ENCODE results near the gene ZNF385C. TPM values are rescaled to one million over a fixed set of nuclear protein-coding genes. Genes with fewer than 3 reads are reported as not detected.

Gene ZNF385C
- total and polyA plus RNA-seq, 2 of the 13 experiments (the other 11 are each of a cell fraction or from before 2014, with no cell fraction given), result 2.3 to 6.1 TPM

DNA sequence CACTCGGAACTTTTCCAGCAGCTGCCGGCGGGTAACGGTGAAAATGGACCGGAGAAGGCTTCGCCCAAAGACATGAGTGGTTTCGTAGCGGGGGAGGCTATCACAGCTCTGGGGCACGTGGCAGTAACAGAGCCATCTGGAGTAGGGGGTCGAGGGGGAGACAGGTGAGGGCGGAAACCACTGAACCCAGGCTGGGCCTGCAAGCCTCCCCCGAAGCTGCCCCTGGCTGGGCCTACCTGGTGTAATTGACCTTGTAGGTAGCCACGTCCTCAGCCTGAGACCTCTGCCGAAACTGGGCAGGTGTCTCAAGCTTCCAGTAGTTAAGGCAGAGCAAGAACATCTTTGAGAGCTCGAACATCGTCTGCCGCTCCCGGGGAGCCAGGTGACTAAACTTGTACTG, 21.0 kb upstream of the ZNF385C start:
- DNase-seq (ENCODE audit: low spot score) (no peak), FAIRE-seq (no peak), ATAC-seq (no peak)
- H3K79me2 ChIP-seq (ENCODE audit: insufficient read depth, low read length), result no peaks in the 10 kb centered on the region
- H3K4me3 ChIP-seq (replicated peaks in 1 of 3; ENCODE audit: insufficient read depth in 1 of 3, low read depth in 2 of 3, low read length in 3 of 3), result no peak overlapping the region
- no peaks in the 10 kb centered on the region for H3K27me3 ChIP-seq (ENCODE audit: control insufficient read depth in 1 of 2, insufficient read depth in 2 of 2, low read length in 2 of 2)
- no peaks in the 10 kb centered on the region for H3K9me3 ChIP-seq (ENCODE audit: low read length)
- H3K4me2 ChIP-seq (ENCODE audit: low read depth, low read length), result no peak overlapping the region
- H2AFZ ChIP-seq (ENCODE audit: low read length), result no peak overlapping the region
- H3K36me3 ChIP-seq (replicated peaks in 1 of 2; ENCODE audit: control insufficient read depth in 1 of 2, insufficient read depth in 2 of 2, low read length in 2 of 2), result peaks cover 7 to 35% of the 10 kb centered on the region in 2 experiments
- H3K4me1 ChIP-seq (ENCODE audit: insufficient read depth, low read length), result peaks cover 33% of the 10 kb centered on the region
- TF ChIP-seq HIVEP1 (CRISPR knock-in tag; IDR thresholded peaks at IDR 0.05) (no peak), ZNF264 (CRISPR knock-in tag; IDR thresholded peaks at IDR 0.05) (no peak), ZNF34 (CRISPR knock-in tag; IDR thresholded peaks at IDR 0.05; ENCODE audit: borderline replicate concordance) (no peak)
- H4K20me1 ChIP-seq (ENCODE audit: insufficient read depth, low read length), result no peaks in the 10 kb centered on the region
- no TSS peak for BruUV-seq (replicated peaks)
- in situ Hi-C loops (cut with HindIII; ENCODE audit: extremely low pct_ligation_motif_present, low pct_unique_long_range_greater_than_20kb), result no loop called here
- ChIA-PET POLR2A (interaction anchor here (1.0 to 3.1 kb wide), 2 partner anchors 91 to 153 kb away, joined by 5 to 16 read pairs; partner anchors contain the start of gene CNP), CTCF (ENCODE audit: low intra/inter-chr PET ratio, low total read pairs) (interaction anchor here (0.8 to 1.4 kb wide), 2 partner anchors 52 to 62 kb away, joined by 3 to 5 read pairs; partner anchors contain the start of gene KCNH4)
- no peak overlapping the region for H3K9ac ChIP-seq (ENCODE audit: insufficient read depth, low read depth, low read length)
- H3K27ac ChIP-seq (ENCODE audit: extremely low read length, insufficient read depth, low read length), result no peak overlapping the region
- 91% methylated on average over 18 of the region's 18 CpGs for WGBS (ENCODE audit: low lambda C conversion rate)
- intact Hi-C loops (cut with micrococcal nuclease; ENCODE audit: unreplicated experiment), result no loop called here

- TF ChIP-seq ZNF768 (CRISPR knock-in tag; IDR thresholded peaks at IDR 0.05) (peak; percentile 69; the same call in 1 of the 2 replicates), ZNF143 (CRISPR knock-in tag; IDR thresholded peaks at IDR 0.05) (0 out of 2 replicates have a peak, but pooled peaks have one; percentile 14), TFAP4 (IDR thresholded peaks at IDR 0.05; ENCODE audit: borderline replicate concordance, low read depth) (no peak), NFE2L2 (IDR thresholded peaks at IDR 0.05; ENCODE audit: low read length) (no peak), IRF1 (CRISPR knock-in tag; IDR thresholded peaks at IDR 0.05; ENCODE audit: low read depth) (no peak), RAD21 (CRISPR knock-in tag; IDR thresholded peaks at IDR 0.05) (peak; percentile 53), ZKSCAN1 (IDR thresholded peaks at IDR 0.05; ENCODE audit: low read length) (no peak), CTCF (CRISPR knock-in tag; IDR thresholded peaks at IDR 0.05) (peak; percentile 63), STAG1 (CRISPR knock-in tag; IDR thresholded peaks at IDR 0.05) (peak; percentile 71), SMC3 (IDR thresholded peaks at IDR 0.05; ENCODE audit: low read length) (peak; percentile 39; the same call in 1 of the 2 replicates), XRCC5 (optimal IDR thresholded peaks at IDR 0.05; ENCODE audit: low read length) (peak; percentile 81), ZSCAN21 (CRISPR knock-in tag; IDR thresholded peaks at IDR 0.05; ENCODE audit: borderline replicate concordance) (no peak)
- 100% methylated on average over 2 of the region's 2 CpGs for WGBS (ENCODE audit: low lambda C conversion rate)
- Histone ChIP-seq H3K9me3 (ENCODE audit: low read length) (no peaks in the 10 kb centered on the region), H3K27me3 (ENCODE audit: control insufficient read depth in 1 of 2, insufficient read depth in 2 of 2, low read length in 2 of 2) (no peaks in the 10 kb centered on the region), H3K79me2 (ENCODE audit: insufficient read depth, low read length) (no peaks in the 10 kb centered on the region), H3K27ac (ENCODE audit: extremely low read length, insufficient read depth, low read length) (no peak overlapping the region), H3K36me3 (replicated peaks in 1 of 2; ENCODE audit: control insufficient read depth in 1 of 2, insufficient read depth in 2 of 2, low read length in 2 of 2) (peaks cover 7 to 35% of the 10 kb centered on the region in 2 experiments), H3K4me3 (replicated peaks in 1 of 3; ENCODE audit: insufficient read depth in 1 of 3, low read depth in 2 of 3, low read length in 3 of 3) (no peak overlapping the region), H3K9ac (ENCODE audit: insufficient read depth, low read depth, low read length) (no peak overlapping the region), H3K4me2 (ENCODE audit: low read depth, low read length) (no peak overlapping the region), H2AFZ (ENCODE audit: low read length) (no peak overlapping the region), H3K4me1 (ENCODE audit: insufficient read depth, low read length) (peaks cover 33% of the 10 kb centered on the region), H4K20me1 (ENCODE audit: insufficient read depth, low read length) (no peaks in the 10 kb centered on the region)
- in situ Hi-C loops (cut with HindIII; ENCODE audit: extremely low pct_ligation_motif_present, low pct_unique_long_range_greater_than_20kb) (no loop called here), intact Hi-C loops (cut with micrococcal nuclease; ENCODE audit: unreplicated experiment) (no loop called here)
- DNase-seq (ENCODE audit: low spot score) (peak; percentile 52), ATAC-seq (peak; percentile 3; the same call in 1 of the 3 replicates), FAIRE-seq (peak; percentile 67)
- CTCF ChIA-PET (ENCODE audit: low intra/inter-chr PET ratio, low total read pairs), result interaction anchor here (0.7 to 1.4 kb wide), 3 partner anchors 51 to 63 kb away, joined by 3 to 5 read pairs (median 3); partner anchors contain the start of gene KCNH4
- POLR2A ChIA-PET, result no interaction called here
- no TSS peak for BruUV-seq (replicated peaks)
Observed at GRCh38 chr17:42118545-42118944, 20.3 kb upstream of the ZNF385C start.
